GM18502 (cell line): ENCODE results near the gene TMEM91.

Experiments
- ATAC-seq: cut with Tn5 transposase; IDR thresholded peaks from one replicate; pipeline ENCODE4 v1.9.1; 2021; ENCODE audit warnings: mild to moderate bottlenecking; ENCODE audit not compliant: unreplicated experiment, poor library complexity

The TMEM91 gene

GRCh38 chr19:41409288-41409687, 33.0 kb downstream of the TMEM91 start:
- ATAC-seq = no peak

- ATAC-seq = no peak
These were observed 34.2 kb downstream of the TMEM91 start for GRCh38 chr19:41410336-41411054.

- no peak for ATAC-seq
These were observed 35.0 kb downstream of the TMEM91 start for GRCh38 chr19:41411100-41411967.

GRCh38 chr19:41411968-41412265, 35.6 kb downstream of the TMEM91 start:
- ATAC-seq = no peak

- no peak for ATAC-seq
These were observed 36.6 kb downstream of the TMEM91 start for GRCh38 chr19:41412953-41413352.

GRCh38 chr19:41413947-41414346, 37.6 kb downstream of the TMEM91 start:
- no peak for ATAC-seq

GRCh38 chr19:41414461-41414860, 38.1 kb downstream of the TMEM91 start:
- no peak for ATAC-seq

- ATAC-seq = no peak
These were observed 38.8 kb downstream of the TMEM91 start for GRCh38 chr19:41415154-41415571.

- no peak for ATAC-seq
These were observed 39.9 kb downstream of the TMEM91 start for GRCh38 chr19:41416194-41416674.

GRCh38 chr19:41420101-41420880, 44.0 kb downstream of the TMEM91 start:
- no peak for ATAC-seq

- ATAC-seq = no peak
These were observed 45.0 kb downstream of the TMEM91 start for GRCh38 chr19:41421314-41421713.

GRCh38 chr19:41421973-41422372, 45.6 kb downstream of the TMEM91 start:
- ATAC-seq = no peak

GRCh38 chr19:41422456-41422855, 46.1 kb downstream of the TMEM91 start:
- no peak for ATAC-seq

GRCh38 chr19:41422955-41423354, 46.6 kb downstream of the TMEM91 start:
- no peak for ATAC-seq

- ATAC-seq = no peak
These were observed 48.2 kb downstream of the TMEM91 start for GRCh38 chr19:41424335-41425173.

- ATAC-seq = no peak
These were observed 49.1 kb downstream of the TMEM91 start for GRCh38 chr19:41425174-41426115.

- ATAC-seq = no peak
These were observed 49.9 kb downstream of the TMEM91 start for GRCh38 chr19:41426116-41426841.

- ATAC-seq = peak; percentile 52
These were observed 50.8 kb downstream of the TMEM91 start, which contains the start of gene B3GNT8 for GRCh38 chr19:41426952-41427646. Gene B3GNT8 (minus strand): TSS chr19:41427374. CDS start chr19:41426778, 596 bp downstream.
